ENCODE results near the gene TRAF1.
"Not testable (repeated sequence)": the region's sequence is repeated elsewhere in the genome, so short reads cannot be mapped to it uniquely, and the experiment has no call there.

Gene TRAF1, protein sequence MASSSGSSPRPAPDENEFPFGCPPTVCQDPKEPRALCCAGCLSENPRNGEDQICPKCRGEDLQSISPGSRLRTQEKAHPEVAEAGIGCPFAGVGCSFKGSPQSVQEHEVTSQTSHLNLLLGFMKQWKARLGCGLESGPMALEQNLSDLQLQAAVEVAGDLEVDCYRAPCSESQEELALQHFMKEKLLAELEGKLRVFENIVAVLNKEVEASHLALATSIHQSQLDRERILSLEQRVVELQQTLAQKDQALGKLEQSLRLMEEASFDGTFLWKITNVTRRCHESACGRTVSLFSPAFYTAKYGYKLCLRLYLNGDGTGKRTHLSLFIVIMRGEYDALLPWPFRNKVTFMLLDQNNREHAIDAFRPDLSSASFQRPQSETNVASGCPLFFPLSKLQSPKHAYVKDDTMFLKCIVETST

DNA sequence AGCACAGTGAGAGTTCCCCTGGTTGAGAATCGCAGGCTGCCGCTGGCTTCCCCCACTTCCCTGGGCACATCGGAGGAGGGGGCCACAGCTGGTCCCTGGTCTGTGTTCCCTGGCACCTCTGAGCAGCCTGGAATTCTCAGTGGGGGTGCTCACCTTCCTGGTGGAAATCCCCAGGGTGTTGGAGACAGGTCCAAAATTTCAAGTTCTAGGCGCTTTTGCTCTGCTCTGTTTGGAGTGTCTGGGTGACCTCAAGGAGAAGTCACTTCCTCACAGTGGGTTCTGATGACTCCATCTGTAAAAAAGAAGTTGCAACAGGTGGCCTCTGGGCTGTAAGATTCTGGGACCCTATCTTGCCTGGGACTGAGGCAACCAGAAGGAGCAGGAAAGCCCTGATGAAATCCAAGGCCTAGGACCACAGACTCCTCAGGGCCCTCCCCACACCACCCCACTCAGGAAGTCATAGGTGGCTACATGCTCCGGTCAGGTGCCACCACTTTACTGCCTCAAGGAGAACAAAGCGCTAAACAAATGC is at the start of gene TRAF1:
TSS of gene TRAF1 (minus strand) at position 400 of the 532 bp plus-strand sequence. CDS start 721 bp downstream, outside the sequence.
- no peak for DNase-seq (ENCODE audit: low read depth)

DNA sequence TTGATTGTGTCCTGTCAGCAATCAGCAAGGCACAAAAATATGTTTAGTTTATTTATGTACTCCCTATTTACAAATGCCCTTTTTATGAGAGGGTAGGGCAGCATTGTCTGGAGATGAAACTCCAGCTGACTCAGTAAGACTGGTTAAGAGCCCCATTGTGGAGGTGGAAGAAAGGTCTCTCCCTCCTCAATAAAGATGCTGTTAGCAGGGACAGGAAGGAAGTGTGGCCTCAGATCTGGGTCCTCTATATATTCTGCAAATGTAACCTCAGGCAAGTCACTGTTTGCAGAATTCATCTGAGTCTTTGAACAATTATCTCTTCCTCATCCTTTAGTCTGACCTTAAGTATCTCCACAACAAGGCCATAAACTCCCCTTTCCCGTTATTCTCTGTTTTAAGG is 48.3 kb upstream of the TRAF1 start:
- DNase-seq (ENCODE audit: low read depth): no peak

GRCh38 chr9:120974181-120974580 is 47.6 kb upstream of the TRAF1 start:
- no peak for DNase-seq (ENCODE audit: low read depth)

- DNase-seq (ENCODE audit: low read depth): no peak
Measured at GRCh38 chr9:120971938-120972337, 45.3 kb upstream of the TRAF1 start.

DNA sequence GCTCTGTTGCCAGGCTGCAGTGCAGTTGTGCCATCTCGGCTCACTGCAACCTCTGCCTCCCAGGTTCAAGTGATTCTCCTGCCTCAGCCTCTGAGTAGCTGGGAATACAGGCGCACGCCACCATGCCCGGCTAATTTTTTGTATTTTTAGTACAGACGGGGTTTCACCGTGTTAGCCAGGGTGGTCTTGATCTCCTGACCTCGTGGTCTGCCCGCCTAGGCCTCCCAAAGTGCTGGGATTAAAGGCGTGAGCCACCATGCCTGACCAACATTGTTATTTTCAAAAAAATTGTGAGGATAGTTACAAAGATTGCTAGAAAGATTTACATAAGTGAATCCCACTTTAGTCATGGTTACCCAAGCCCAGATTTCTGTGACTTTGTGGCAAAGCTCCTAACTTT is 44.9 kb upstream of the TRAF1 start:
- not testable (repeated sequence) for DNase-seq (ENCODE audit: low read depth)

DNA sequence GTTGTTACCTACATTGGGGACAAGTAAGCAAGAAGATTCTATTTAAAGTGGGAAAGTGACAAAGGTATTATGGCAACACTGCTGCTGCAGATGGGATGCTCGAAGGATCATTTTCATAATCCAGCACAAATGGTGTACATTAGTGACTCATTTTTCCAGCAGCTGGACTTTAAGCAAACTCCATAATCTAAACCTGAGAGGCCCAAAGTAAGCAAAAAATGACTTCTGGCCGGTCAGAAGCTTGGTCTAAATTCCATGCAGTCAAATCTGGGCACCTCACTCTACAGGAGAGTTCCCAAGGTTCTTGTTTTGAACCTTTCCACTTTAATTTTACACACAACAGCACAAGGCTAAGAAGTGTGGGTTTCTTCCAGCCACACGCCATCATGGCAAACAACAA is 43.6 kb upstream of the TRAF1 start:
- DNase-seq (ENCODE audit: low read depth): no peak

- no peak for DNase-seq (ENCODE audit: low read depth)
Measured at GRCh38 chr9:120966013-120966369, 39.4 kb upstream of the TRAF1 start.

- DNase-seq (ENCODE audit: low read depth): no peak
Measured at GRCh38 chr9:120965344-120966012, 38.9 kb upstream of the TRAF1 start.

DNA sequence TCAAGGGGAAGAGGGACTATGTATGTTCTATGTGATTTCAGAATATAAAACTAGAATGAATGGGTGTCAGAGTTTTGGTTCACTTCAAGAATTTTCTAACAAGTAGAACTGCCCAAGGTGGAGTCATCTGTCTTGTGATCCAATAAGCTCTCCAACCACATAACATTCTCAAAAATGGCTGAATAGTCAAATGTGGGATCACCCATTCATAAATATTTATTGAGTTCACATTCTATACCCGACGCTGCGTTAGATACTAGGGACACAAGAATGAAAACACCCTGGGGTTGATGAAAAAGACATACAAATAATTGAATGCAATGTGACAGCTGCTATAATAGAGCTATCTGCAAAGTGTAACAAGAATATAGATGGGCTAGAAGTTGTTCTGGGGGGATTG is 35.3 kb upstream of the TRAF1 start:
- DNase-seq (ENCODE audit: low read depth): no peak

- DNase-seq (ENCODE audit: low read depth): no peak
Measured at GRCh38 chr9:120960001-120960400, 33.4 kb upstream of the TRAF1 start.

DNA sequence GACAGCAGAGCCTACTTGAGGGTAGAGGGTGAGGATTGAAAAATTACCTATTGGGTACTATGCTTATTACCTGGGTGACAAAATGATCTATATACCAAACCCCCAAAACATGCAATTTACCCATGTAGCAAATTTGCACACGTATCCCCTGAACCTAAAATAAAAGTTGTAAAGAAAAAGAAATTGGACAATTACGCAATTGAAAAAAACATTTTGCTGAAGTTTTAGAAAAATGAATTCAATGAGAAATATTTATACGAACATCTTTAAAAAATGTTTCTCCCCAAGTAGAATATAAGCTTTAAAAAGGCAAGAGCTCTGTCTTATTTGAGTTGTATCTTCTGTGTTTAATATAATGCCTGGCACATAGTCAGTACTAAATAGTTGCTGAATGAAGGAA is 30.3 kb upstream of the TRAF1 start:
- no peak for DNase-seq (ENCODE audit: low read depth)

GRCh38 chr9:120951960-120952618 is 25.5 kb upstream of the TRAF1 start:
- DNase-seq (ENCODE audit: low read depth): no peak

DNA sequence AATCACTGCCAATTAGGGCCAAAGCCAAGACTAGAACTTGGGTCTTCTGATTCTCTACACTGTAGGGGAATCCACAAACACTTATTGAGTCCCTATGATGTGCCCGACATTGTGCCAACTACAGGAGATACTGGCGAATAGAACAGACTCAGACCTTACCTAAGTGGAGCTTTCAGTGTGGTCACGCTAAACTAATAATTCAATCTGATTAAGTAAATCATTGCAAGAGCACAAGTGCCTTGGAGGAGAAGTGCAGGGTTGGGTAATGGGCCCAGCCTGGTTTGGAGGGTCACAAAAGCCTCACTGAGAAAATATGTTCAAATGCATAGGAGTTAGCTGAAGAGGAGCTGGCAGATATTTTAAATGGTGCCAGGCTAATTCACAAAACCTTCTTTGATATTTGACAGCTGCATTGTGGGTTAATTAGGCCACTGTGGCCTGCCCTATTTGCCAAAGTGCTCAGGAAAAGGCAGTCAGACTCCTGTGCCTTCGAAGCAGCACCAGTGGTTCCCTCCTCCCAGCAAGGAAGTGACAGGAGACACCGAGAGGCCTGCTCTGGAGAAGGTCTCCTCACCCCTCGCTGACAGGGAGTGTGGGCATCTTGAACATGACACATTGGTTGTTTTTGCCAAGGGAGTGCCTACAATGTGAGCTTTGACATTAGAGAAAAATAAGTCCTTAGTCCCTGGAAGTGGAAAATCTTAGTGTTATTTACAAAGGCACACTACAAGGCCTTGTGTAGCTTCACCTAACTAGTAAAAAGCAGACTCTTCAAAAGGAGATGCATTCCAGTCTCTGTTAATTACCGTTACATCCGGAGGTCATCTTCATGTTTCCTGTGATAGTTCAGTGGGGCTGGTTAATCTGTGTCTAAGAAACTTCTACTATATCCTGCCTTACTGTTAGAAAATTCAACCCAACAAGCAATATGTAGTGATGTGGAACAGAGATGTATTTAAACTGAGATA is 24.1 kb upstream of the TRAF1 start:
- DNase-seq (ENCODE audit: low read depth): no peak

GRCh38 chr9:120949290-120949689 is 22.7 kb upstream of the TRAF1 start:
- no peak for DNase-seq (ENCODE audit: low read depth)

GRCh38 chr9:120948824-120949223 is 22.2 kb upstream of the TRAF1 start:
- no peak for DNase-seq (ENCODE audit: low read depth)

DNA sequence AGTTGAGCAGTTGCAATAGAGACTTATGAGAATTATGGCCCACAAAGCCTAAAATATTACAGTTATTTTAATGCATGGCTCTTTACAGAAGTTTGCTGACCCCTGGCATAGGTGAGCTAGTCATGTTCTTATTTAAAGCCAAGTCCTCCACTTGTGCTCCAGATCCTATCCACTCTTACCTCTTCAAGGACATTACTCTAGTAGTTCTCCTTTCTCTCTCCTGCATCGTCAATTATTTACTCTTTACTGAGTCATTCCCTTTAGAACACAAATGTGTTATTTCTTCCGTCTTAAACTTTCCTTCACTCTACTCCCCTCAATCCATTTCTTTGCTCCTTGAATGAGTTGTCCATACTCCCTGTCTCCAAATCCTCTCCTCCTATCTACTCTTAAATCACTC is 20.6 kb upstream of the TRAF1 start:
- DNase-seq (ENCODE audit: low read depth): no peak

- DNase-seq (ENCODE audit: low read depth): no peak
Measured at GRCh38 chr9:120946259-120946658, 19.7 kb upstream of the TRAF1 start.

GRCh38 chr9:120944948-120945347 is 18.4 kb upstream of the TRAF1 start:
- no peak for DNase-seq (ENCODE audit: low read depth)

DNA sequence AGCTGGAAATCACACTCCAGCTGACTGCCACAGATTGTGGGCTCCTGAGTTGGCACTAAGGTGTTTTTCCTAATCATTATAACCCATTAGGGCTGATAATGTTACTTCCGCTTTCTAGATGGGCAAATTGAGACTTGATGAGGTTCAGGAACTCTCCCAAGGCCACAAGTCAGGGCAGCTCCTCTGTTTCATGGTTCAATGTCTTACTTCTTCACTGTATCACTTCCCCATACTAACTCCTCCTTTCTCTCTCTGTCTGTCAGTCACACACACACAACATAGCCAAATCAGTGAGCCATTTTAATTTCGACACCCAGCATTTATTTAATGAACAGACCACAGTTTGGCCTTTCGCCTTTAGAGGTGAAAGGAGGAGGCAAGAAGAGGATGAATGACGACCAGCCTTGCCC is 17.8 kb upstream of the TRAF1 start:
- DNase-seq (ENCODE audit: low read depth): no peak

DNA sequence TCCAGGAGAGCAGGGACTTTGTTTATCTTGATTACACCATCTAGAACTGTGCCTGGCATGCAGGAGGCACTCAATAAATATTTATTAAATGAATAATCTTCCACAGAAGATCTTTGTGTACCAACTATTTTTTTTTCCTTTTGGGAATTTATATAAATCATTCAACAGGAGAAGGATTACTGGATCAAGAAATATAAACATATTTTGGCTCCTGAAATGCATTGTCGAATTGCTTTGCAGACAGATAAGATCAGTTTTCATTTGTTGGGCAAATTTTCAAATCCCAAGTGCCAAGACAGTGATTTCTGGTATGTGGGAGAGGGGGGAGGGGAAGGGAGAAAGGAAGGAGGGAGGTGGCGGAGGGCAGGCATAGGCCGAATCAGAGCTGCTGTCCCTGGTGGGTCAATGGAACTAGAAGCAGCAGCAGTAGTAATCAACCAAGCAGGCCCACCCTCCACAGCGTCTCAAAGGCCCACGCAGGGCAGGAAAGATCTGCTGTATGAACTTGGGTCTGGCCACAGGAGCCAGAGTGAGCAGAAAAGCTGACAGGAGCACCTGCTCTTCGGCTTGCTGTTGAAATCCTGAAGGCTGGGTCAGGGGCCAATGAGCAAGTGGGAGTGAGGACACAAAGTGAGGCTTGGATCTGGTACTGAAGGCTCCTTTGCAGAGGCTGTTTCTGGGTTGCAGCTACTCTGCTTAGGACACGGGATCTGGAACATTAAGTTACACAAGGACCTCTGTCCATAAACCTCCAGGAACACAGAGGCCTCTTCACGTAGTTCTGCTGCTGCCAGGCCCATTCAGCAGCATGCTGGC is 15.8 kb upstream of the TRAF1 start:
- DNase-seq (ENCODE audit: low read depth): no peak

Measured in stimulated activated CD8-positive, alpha-beta memory T cell treated with anti-CD3 and anti-CD28 coated beads, Interleukin-4, amount 100 ng/mL, for 24 hours (primary cell).